Measurements from ENCODE around the gene TGM2.
A peak's percentile ranks its signal among the peaks of the same experiment; 100 is the strongest.

The TGM2 gene

DNA sequence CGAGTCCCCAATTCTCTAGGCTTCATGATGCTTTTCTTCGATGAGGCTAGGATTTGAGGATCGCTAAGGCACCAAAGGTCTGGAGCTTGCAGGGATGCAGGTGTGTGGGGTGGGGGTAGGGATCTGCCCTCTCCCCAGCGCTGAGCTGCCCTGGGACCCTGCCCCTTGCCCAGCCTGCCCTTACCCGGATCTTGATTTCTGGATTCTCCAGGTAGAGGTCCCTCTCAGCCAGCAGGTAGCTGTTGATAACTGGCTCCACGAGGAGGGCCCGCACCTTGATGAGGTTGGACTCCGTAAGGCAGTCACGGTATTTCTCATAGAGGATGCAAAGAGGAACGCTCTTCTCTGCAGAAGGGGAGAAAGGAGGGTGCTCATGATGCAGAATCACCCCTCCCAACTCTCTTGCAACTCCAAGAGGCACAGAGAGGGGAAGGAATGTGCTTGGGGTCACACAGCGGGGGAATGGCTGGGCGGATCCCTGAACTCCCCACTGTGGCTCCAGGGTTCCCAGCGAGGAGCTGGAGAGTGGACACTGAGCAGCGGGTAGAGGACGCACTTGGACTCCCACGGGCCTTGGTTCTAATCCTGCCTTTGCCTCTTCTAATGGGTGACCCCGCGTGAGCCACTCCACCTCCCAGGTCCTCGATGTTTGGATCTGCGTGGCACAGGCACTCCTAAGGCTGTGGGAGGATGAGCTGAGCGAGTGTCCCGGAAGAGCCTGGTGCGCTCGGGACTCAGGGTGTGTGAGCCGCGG, 32.7 kb downstream of the TGM2 start:
- no peak for TF ChIP-seq FOXP2 (optimal IDR thresholded peaks at IDR 0.05; ENCODE audit: control extremely low read depth, extremely low read length, insufficient read depth)
- no peak for TF ChIP-seq EZH2 (IDR thresholded peaks at IDR 0.05)
- no peak for TF ChIP-seq POLR2AphosphoS5 (IDR thresholded peaks at IDR 0.05; ENCODE audit: borderline replicate concordance, low read depth, low read length)
- no peak for DNase-seq (ENCODE audit: low read depth, low spot score)
- H3K27ac ChIP-seq = no peak overlapping the region

DNA sequence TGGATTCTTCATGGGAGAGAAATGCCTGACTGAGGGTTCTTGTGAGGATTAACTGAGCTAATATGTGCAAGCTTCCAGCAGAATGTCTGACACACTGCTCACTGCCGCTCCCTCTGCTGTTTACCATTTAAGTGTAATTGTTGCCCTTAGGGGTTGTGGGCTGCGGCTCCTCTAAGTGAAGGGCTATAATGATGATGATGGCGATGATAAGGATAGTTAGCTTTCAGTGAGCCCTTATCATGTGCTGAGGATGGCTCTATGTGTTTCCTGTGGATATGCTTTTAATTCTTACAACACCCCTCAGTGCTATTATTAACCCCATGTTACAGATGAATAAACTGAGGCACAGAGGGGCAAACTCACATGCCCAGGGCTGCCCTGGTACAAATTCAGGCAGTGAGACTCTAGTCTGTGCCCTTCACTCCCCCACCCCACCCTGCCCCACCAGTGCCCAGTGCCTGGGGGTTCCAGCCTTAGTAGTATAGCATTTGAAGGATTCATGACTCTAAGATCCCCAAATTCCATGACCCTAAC, 33.4 kb downstream of the TGM2 start:
- Histone ChIP-seq H3K9me3 (ENCODE audit: low read depth, low read length) (no peaks in the 10 kb centered on the region), H3K36me3 (ENCODE audit: insufficient read depth, low read length) (no peaks in the 10 kb centered on the region), H3K4me3 (no peak overlapping the region), H3K9ac (ENCODE audit: insufficient read length) (no peak overlapping the region), H3K27ac (no peak overlapping the region)
- no peak; the same call in 1 of the 2 replicates for TF ChIP-seq POLR2AphosphoS5 (IDR thresholded peaks at IDR 0.05; ENCODE audit: borderline replicate concordance, low read depth, low read length)
- TF ChIP-seq FOXP2 (optimal IDR thresholded peaks at IDR 0.05; ENCODE audit: control extremely low read depth, extremely low read length, insufficient read depth) = peak; percentile 85
- peak; percentile 78 for DNase-seq (ENCODE audit: low read depth, low spot score)

More for the DNA sequence above, 32.7 kb downstream of the TGM2 start:
- Histone ChIP-seq H3K4me3 (no peak overlapping the region), H3K9ac (ENCODE audit: insufficient read length) (no peak overlapping the region), H3K36me3 (ENCODE audit: insufficient read depth, low read length) (no peaks in the 10 kb centered on the region), H3K9me3 (ENCODE audit: low read depth, low read length) (no peaks in the 10 kb centered on the region)

DNA sequence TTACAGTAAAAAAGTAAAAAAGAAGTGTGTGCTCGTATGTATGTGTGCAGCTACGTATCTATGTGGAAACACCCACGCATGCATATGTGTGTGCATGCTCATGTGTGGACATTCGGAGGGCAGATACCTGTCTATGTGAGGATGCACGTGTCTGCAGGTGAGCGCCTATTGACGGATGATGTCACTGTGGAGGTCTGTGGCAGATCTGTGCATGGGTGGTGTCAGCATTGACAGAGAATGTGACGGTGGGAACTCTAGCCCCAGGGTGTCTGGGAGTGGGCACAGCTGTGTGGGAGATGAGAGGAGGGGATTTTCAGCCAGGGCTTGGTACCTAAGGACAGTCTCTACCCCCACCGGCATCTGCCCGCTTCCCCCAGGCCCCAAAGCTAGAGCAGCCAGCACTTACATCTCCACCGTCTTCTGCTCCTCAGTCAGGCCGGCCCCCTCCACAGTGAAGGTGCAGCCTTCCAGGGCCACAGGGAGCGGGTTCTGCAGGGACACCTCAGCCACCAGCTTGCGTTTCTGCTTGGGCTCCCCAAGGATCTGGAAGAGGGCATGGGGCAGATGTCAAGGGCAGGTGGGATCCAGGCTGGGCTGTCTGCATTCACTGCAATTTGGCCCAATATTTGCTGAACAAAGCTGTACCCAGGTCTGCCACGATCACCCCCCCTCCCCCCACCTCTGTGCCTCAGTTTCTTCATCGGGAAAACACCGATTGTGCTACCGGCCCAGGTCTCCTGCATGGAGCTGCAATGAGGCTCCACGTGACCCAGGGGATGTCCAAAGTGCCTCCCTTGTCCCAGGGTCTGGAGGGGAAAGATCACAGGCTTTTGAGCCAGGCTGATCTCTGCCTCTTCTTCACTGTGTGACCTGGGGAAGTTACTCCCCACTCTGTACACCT, 34.1 kb downstream of the TGM2 start:
- Histone ChIP-seq H3K36me3 (ENCODE audit: insufficient read depth, low read length) (no peaks in the 10 kb centered on the region), H3K27ac (no peak overlapping the region), H3K9ac (ENCODE audit: insufficient read length) (no peak overlapping the region), H3K9me3 (ENCODE audit: low read depth, low read length) (no peaks in the 10 kb centered on the region), H3K4me3 (no peak overlapping the region)
- DNase-seq (ENCODE audit: low read depth, low spot score) = no peak
- TF ChIP-seq FOXP2 (optimal IDR thresholded peaks at IDR 0.05; ENCODE audit: control extremely low read depth, extremely low read length, insufficient read depth) = no peak
- TF ChIP-seq POLR2AphosphoS5 (IDR thresholded peaks at IDR 0.05; ENCODE audit: borderline replicate concordance, low read depth, low read length) = no peak

DNA sequence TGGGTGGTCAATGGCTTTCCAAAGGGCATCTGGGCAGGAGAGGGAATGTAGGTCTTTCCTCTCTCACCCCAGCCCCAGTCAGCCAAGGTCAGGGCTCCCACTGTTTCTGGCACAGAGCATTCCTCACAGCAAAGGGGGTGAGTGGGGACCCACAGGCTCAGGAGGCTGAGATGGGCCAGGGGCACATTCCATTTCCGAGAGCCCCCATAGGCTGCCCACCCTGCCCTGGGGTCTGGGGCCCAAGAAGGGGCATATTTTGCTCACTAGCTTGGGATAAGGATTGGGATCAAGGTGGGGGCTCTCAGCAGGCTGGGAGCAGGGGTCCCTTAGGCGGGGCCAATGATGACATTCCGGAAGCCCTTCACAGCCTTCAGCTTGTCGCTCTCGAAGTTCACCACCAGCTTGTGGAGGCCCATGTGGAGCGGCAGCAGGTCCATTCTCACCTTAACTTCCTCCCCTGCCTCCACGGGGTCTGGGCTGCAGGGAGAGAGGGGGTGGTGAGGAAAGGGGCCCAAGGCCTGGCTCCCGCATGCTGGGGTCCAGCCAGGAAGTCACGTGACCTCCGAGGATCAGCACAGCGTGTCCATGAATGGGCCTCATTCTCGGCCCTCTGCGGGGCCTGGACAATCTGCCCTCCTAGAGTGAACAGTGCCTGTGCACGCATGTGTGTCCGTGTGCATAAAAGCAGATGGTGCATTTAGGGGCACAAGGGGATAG, 35.0 kb downstream of the TGM2 start:
- H3K36me3 ChIP-seq (ENCODE audit: insufficient read depth, low read length) = no peaks in the 10 kb centered on the region
- H3K4me3 ChIP-seq = no peak overlapping the region
- H3K27ac ChIP-seq = no peak overlapping the region
- no peak overlapping the region for H3K9ac ChIP-seq (ENCODE audit: insufficient read length)
- no peak for DNase-seq (ENCODE audit: low read depth, low spot score)
- no peak for TF ChIP-seq EZH2 (IDR thresholded peaks at IDR 0.05)
- TF ChIP-seq FOXP2 (optimal IDR thresholded peaks at IDR 0.05; ENCODE audit: control extremely low read depth, extremely low read length, insufficient read depth) = no peak
- no peak for TF ChIP-seq POLR2AphosphoS5 (IDR thresholded peaks at IDR 0.05; ENCODE audit: borderline replicate concordance, low read depth, low read length)
- no peaks in the 10 kb centered on the region for H3K9me3 ChIP-seq (ENCODE audit: low read depth, low read length)

DNA sequence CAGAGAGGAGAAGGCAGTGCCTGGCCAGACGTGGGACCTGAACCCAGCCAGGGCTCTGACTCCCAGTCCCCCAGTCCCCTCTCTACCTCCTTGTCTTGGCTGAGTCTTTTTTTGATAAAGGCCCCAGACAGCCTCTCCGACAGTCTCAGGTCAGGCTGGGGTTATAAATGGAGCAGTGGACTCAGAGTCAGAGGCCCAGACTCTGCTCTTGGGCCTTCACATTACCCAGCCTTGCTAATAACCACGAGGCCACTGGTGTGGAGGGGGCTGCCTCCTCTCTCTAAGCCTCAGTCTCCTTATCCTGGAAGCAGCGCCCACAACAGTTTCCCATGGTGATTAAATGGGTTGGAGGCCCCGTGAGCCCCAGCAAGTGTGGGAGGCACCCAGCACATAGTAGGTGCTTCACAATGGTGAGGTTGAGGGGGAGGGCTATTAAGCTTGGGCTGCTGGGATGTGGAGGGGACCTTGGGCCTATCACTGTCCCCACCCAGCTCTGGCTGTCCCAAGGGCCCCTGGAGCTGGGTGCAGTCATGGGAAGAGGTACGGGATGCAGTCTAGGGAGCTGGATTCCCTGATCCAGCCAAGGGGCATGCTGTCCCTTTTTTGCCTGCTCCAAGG, 35.7 kb downstream of the TGM2 start:
- Histone ChIP-seq H3K9ac (ENCODE audit: insufficient read length) (no peak overlapping the region), H3K9me3 (ENCODE audit: low read depth, low read length) (no peaks in the 10 kb centered on the region), H3K27ac (no peak overlapping the region), H3K4me3 (no peak overlapping the region), H3K36me3 (ENCODE audit: insufficient read depth, low read length) (no peaks in the 10 kb centered on the region)
- no peak for TF ChIP-seq POLR2AphosphoS5 (IDR thresholded peaks at IDR 0.05; ENCODE audit: borderline replicate concordance, low read depth, low read length)
- TF ChIP-seq FOXP2 (optimal IDR thresholded peaks at IDR 0.05; ENCODE audit: control extremely low read depth, extremely low read length, insufficient read depth) = no peak
- TF ChIP-seq EZH2 (IDR thresholded peaks at IDR 0.05) = no peak
- DNase-seq (ENCODE audit: low read depth, low spot score) = no peak

DNA sequence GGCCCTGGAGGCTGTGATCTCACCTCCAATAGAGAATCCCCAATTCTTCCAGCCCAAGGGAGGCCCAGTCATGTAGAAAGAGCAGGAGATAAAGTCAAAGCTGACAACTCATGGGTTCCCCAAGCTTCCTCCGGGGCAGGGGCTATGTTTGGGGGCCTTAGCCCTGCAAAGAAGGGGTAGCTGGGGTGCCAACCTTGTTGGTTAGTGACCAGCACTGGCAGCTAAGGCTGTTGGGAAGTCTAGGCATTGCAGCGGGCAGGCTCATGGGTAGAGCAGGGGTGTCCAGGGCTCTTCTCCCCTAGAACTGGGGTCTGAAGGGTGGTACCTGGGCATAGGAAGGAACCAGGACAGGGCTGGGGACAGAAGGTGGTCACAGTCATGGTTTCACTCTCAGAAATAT, 36.4 kb downstream of the TGM2 start:
- Histone ChIP-seq H3K9me3 (ENCODE audit: low read depth, low read length) (no peaks in the 10 kb centered on the region), H3K4me3 (no peak overlapping the region), H3K27ac (no peak overlapping the region), H3K9ac (ENCODE audit: insufficient read length) (no peak overlapping the region), H3K36me3 (ENCODE audit: insufficient read depth, low read length) (no peaks in the 10 kb centered on the region)
- TF ChIP-seq POLR2AphosphoS5 (IDR thresholded peaks at IDR 0.05; ENCODE audit: borderline replicate concordance, low read depth, low read length) = no peak
- no peak for TF ChIP-seq FOXP2 (optimal IDR thresholded peaks at IDR 0.05; ENCODE audit: control extremely low read depth, extremely low read length, insufficient read depth)
- no peak for TF ChIP-seq EZH2 (IDR thresholded peaks at IDR 0.05)
- DNase-seq (ENCODE audit: low read depth, low spot score) = no peak

DNA sequence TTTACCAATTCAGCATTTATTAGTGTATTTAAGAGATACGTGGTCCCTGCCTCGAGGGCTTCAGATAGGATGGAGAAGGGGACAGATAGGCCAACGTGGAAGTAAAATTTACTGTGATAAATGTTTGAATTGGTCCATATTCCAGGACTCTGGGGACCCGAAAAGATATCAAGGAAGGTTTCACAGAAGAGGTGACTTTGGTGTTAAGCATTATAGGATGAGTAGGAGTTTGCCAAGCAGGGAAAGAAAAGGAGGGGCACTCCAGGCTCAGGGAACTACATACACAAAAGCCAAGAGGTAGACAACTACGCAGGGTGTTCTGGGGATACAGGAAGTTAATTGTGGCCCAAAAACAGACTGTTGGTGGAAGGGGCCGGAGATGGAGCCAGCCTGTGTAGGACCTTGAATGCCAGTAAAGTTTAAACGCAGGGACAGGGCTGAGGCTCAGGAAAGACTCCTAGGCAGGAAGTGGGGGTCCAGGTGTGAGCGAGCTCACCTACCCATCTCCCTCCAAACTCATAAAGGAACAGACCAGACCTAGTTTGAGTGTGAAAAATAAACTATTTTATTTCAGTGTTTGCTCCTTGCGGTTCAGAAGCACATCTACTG, 37.0 kb downstream of the TGM2 start:
- no peak for DNase-seq (ENCODE audit: low read depth, low spot score)
- Histone ChIP-seq H3K36me3 (ENCODE audit: insufficient read depth, low read length) (no peaks in the 10 kb centered on the region), H3K9me3 (ENCODE audit: low read depth, low read length) (no peaks in the 10 kb centered on the region), H3K4me3 (no peak overlapping the region), H3K27ac (no peak overlapping the region), H3K9ac (ENCODE audit: insufficient read length) (no peak overlapping the region)
- no peak for TF ChIP-seq POLR2AphosphoS5 (IDR thresholded peaks at IDR 0.05; ENCODE audit: borderline replicate concordance, low read depth, low read length)
- TF ChIP-seq EZH2 (IDR thresholded peaks at IDR 0.05) = no peak
- no peak for TF ChIP-seq FOXP2 (optimal IDR thresholded peaks at IDR 0.05; ENCODE audit: control extremely low read depth, extremely low read length, insufficient read depth)
